Epithelial cell of prostate (primary cell): Measurements from ENCODE around the gene ANO1.

ENCODE experiments used
- DNase-seq: peaks from one replicate; pipeline ENCODE4 v3.0.0-alpha.2; 2011; ENCODE audit warnings: low read depth, low spot score
- H3K27ac ChIP-seq: fragments of 450-650 bp; 2 replicates; pipeline ENCODE4 v1.5.1; 2017; ENCODE audit warnings: mild to moderate bottlenecking

Gene ANO1

GRCh38 chr11:70109903-70110302 is 31.8 kb downstream of the ANO1 start:
- no peak overlapping the region for H3K27ac ChIP-seq
- DNase-seq, result no peak

GRCh38 chr11:70110538-70111055 is 32.5 kb downstream of the ANO1 start:
- DNase-seq, result no peak
- no peak overlapping the region for H3K27ac ChIP-seq

- H3K27ac ChIP-seq, result no peak overlapping the region
- DNase-seq, result no peak
Measured at GRCh38 chr11:70111269-70112016, 33.3 kb downstream of the ANO1 start.

GRCh38 chr11:70112017-70112434 is 33.9 kb downstream of the ANO1 start:
- no peak for DNase-seq
- H3K27ac ChIP-seq, result no peak overlapping the region

GRCh38 chr11:70113801-70114200 is 35.7 kb downstream of the ANO1 start:
- H3K27ac ChIP-seq, result no peak overlapping the region
- DNase-seq, result no peak

- H3K27ac ChIP-seq, result no peak overlapping the region
- DNase-seq, result no peak
Measured at GRCh38 chr11:70115778-70116177, 37.7 kb downstream of the ANO1 start.

- no peak for DNase-seq
- no peak overlapping the region for H3K27ac ChIP-seq
Measured at GRCh38 chr11:70116386-70117065, 38.4 kb downstream of the ANO1 start.

GRCh38 chr11:70117567-70118145 is 39.5 kb downstream of the ANO1 start:
- H3K27ac ChIP-seq, result no peak overlapping the region
- no peak for DNase-seq

GRCh38 chr11:70118642-70119041 is 40.5 kb downstream of the ANO1 start:
- no peak for DNase-seq

GRCh38 chr11:70119502-70119901 is 41.4 kb downstream of the ANO1 start:
- no peak overlapping the region for H3K27ac ChIP-seq
- DNase-seq, result no peak

More at GRCh38 chr11:70118642-70119041, 40.5 kb downstream of the ANO1 start:
- H3K27ac ChIP-seq, result no peak overlapping the region

GRCh38 chr11:70120674-70121073 is 42.6 kb downstream of the ANO1 start:
- H3K27ac ChIP-seq, result no peak overlapping the region
- no peak for DNase-seq

GRCh38 chr11:70122490-70123198 is 44.5 kb downstream of the ANO1 start:
- no peak for DNase-seq
- H3K27ac ChIP-seq, result no peak overlapping the region

- no peak for DNase-seq
- H3K27ac ChIP-seq, result no peak overlapping the region
Measured at GRCh38 chr11:70123711-70124110, 45.6 kb downstream of the ANO1 start.

GRCh38 chr11:70124321-70125000 is 46.3 kb downstream of the ANO1 start:
- DNase-seq, result no peak
- no peak overlapping the region for H3K27ac ChIP-seq

GRCh38 chr11:70126494-70126893 is 48.4 kb downstream of the ANO1 start:
- DNase-seq, result peak; percentile 56
- H3K27ac ChIP-seq, result no peak overlapping the region

- DNase-seq, result no peak
- no peak overlapping the region for H3K27ac ChIP-seq
Measured at GRCh38 chr11:70127653-70128434, 49.7 kb downstream of the ANO1 start.

GRCh38 chr11:70128435-70128906 is 50.4 kb downstream of the ANO1 start:
- no peak overlapping the region for H3K27ac ChIP-seq
- DNase-seq, result no peak

- no peak for DNase-seq
- H3K27ac ChIP-seq, result no peak overlapping the region
Measured at GRCh38 chr11:70129051-70129592, 51.0 kb downstream of the ANO1 start.

- no peak for DNase-seq
- no peak overlapping the region for H3K27ac ChIP-seq
Measured at GRCh38 chr11:70130636-70131035, 52.5 kb downstream of the ANO1 start.
